Right renal cortex interstitium (tissue), 3 donors: Measurements from ENCODE around the gene RUNX2. TPM values are rescaled to one million over a fixed set of nuclear protein-coding genes. Genes with fewer than 3 reads are reported as not detected.
"Not testable (repeated sequence)": the region's sequence is repeated elsewhere in the genome, so short reads cannot be mapped to it uniquely, and the experiment has no call there.

ENCODE experiments used
- DNase-seq, 3 donors: peaks; one replicate each; pipeline ENCODE4 v3.0.0-alpha.2; 2013; ENCODE audit warnings: low read depth in 3 of 3, low spot score in 2 of 3
- polyA plus RNA-seq, 3 donors: library from polyadenylated mRNA; unstranded; fragments of 120-200 nt; gene quantifications; one replicate each; pipeline ENCODE4 v1.2.1, GENCODE V29; 2013; ENCODE audit not compliant: insufficient read length in 3 of 3

Gene RUNX2
- polyA plus RNA-seq, 3 donors: 2.0 to 3.1 (median 2.4) TPM

DNA sequence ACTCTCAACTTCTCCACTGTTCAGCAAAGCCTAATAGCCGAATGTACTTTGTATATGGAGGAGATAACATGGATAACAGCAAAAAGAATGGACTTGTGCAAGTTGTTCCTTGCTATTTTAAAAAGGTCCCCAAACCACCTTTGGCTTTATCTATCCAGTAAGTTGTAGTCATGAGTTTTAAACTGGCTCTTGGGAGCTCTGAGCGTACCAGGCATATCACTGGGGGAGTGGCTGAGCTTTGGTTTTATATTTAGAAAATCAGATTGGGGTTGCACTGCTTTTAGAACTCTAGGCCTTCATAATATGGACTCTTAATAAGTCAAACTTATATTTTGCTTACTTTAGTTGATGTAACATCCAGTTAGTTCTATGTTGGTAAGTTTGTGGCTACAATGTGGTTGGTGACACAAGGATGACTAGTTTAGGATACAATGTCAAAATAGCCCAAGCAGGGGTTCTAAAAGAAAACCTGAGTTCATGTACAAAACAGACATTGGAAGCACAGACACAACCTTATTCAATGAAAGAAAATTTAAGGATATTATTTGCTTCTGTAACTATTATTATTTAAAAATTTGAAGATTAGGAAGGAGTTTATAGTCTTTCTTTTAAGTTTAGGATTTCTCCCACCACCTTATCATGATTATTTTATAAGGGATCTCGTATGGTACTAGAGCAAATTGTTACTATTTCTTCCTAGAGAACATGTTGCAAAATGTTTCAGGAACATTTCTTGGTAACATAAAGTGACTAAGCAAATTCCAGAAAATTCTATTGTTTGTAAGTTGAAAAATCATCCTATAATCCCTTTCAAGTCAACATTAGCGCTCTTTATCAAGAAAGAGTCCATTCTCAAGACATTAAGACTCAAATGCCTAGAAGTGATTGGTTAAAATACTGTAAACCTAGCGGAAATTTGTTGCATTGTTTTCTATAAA, 215.4 kb downstream of the RUNX2 start:
- no peak for DNase-seq

DNA sequence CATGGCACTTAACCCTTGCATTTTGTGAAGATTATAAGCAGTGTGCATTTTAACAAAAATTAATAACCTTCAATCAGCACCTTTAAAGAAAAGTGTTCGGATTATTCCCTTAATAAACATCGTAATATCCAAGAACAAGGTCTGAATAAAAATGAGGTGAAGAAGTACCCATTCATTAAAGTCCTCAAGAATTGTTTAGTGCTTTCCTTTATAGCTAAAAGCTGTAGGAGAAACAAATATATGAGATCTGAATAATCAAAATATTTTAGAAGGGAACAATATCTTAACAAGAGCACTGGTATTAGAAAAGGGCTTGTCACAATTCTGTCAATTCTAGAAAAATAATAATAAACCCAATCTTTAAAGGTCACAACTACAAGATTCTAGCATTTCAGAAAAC, 217.3 kb downstream of the RUNX2 start:
- DNase-seq: no peak

DNA sequence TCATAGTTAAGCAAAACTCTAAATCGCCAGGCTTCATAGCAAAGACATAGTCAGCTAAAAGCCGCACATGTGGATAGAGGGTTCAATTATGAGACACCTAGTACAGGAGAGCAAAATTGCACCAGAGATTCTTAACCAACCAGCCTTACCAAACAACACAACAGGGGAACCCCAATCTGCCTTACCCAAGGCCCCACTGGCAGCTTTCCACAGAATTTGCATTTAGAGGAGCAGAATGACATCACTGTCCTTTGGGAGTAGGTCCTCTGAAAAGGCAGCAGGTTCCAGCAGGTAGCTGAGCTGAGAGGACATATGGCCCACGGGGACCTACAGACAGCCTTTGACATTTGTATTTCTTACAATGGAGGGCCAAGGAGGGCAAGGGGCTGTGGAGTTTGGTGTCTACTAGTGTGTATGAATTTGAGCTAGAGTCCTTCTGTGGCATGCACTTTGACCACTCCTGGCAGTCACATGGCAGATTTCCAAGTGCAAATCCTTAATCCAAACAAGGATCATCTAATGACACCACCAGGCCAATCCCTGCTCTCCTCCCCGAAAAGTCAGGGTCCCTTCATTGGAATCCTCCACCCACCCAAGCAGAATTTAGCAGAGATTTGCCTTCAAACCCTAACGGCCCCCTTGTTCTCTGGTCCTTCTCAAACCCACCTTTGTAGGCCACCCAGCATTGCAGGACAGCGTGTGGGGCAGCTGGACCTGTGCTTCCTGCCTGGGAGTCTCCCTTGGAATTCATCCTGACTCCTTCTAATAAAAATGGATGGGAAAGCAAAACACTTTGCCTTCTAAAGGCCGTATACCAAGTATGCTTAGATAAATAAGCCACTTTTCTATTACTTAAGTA, 220.8 kb downstream of the RUNX2 start:
- DNase-seq: no peak

DNA sequence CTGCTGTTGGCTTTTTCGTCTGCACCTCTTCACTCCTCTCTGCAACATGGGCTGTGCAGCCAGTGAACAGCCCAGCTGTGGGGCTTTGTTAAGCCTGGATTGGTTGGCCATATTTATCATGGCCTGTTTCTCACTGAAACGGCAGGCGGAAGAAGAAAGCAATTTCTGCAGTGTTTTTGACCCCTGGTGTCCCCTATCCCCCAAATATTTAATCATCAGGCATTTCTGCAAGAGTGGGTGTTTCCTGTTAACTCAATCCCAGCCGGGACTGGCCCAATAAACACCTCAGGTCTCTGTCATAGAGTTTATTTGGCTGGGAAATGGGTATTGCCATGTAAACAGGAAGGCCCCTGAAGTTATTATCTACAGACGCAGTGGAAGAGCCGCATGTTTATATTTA, 224.4 kb downstream of the RUNX2 start:
- no peak for DNase-seq

DNA sequence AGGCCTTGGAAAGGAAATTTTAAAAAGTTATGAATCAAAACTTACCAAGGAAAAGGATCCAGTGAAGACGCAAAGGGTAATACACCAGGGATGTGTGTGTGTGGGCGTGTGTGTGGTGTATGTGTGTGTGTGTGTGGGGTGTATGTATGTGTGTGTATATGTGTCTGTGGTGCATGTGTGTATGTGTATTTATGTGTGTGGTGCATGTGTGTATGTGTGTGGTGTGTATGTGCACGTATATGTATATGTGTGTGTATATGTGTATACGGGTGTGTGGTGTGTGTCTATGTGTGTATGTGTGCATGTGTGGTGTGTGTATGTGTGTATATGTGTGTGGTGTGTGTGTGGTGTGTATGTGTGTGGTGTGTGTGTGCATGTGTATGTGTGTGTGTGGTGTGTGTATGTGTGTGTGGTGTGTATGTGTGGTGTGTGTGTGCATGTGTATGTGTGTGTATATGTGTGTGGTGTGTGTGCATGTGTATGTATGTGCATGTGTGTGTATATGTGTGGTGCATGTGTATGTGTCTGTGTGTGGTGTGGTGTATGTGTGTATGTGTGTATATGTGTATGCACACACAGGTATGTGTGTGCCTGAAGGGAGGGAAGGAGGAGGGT, 225.7 kb downstream of the RUNX2 start:
- DNase-seq: no peak

DNA sequence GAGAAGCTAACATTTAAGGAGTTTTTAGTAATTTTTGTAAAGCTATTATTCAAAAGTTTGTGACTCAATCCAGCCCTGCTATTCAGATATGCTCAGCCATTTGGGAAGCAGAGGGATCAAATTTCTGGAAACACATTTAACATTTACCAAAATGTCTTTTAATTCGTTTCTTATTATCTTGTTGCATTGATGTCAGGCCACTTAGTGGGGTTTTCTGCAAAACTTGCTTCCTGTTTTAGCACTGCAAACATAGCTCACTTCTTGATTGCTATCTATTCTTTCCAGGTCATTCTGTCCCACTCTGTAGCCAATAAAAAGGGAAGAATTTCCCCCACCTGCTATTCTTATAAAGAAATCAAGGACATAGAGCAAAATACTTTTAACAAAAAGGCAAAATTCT, 226.5 kb downstream of the RUNX2 start:
- no peak for DNase-seq

DNA sequence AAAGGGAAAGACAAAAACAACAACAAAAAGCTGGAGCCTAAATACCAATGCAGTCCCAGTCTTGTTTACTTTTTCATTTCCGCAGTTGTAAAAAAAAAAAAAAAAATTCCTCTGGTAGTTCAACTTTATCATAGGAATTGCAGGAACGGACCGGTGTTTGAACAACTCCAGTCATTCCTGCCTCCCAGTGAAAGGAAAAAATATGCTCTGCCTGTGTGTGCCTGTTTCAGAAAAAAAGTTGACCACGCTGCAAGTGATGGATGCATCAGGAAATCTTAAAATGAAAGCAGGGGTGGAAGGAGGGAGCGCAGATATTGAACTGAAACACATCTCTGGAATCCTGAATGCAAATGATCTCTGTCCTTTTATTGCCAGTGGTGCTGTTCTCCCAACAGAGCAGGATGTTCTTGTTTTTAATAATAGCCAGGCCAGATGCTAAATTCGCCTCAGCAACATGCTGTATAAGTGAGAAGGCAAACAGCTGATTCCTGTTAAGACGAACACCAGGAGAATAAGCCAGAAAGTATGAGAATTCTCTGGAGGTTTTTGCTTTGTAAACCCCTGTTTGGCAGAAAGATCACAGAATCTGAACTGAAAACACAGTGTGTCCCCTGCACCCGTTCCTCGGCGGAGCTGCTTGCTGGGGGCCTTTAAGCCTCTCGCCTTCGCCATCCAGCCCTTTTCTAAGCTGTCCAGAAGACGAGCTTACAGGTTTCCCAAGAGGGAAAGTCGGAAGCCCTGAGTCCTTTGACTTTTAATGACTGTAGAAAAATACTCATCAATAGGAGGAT, 228.0 kb downstream of the RUNX2 start:
- DNase-seq: no peak

DNA sequence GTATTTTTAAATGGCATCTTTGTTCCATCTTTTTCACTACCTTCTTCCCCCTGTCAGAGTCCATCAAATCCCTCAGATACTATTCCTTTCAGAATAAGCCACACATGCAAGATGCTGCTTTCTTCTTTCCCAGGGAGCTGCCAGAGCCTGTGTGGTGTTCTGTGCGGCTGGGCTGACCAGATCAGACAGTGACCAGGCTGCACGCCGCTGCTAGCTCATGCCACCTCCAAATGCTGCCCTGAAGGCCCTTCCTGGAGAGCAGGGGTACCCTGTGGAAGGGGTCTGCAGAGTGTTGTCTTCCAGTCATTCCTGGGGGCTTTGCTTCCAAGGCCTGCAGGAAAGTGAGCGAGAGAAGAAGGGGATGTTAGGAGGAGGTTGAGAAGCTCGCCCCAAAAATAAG, 228.7 kb downstream of the RUNX2 start:
- DNase-seq: no peak

DNA sequence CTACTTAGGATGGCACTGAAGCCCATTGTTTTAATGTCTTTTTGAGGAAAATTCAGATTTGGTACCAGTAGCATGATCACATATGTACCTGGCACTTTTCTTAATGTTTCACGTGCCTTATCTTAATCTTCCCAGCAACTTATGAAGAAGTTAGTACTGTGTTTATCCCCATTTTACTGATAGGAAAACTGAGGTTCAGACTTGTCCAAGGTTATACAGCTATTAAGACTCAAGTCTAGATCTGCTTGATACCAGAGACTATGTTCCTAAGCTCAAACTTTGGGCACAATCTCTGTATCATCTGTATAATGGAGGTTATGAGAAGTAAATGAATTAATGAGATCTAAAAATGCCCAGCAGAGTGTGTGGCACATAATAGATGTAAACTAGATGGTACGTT, 229.3 kb downstream of the RUNX2 start:
- DNase-seq: no peak

DNA sequence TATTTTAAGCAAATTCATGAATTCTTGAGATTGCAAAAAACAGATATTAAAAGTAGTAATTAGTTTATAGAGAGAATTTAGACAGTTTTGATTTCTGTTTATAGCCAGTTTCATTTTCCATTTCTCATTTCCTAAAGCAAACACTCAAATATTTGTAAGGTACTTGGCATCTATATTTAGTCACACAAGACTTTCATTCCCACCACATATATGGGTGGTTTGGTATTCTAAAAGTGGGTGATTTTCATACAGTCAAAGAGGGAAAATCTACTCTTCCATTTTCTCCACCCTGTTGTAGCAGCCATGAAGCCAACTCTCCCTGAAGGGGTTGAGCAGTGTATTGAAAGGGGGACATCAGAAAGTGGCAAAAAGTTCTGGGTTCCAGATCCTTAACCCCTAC, 230.7 kb downstream of the RUNX2 start:
- DNase-seq: no peak

DNA sequence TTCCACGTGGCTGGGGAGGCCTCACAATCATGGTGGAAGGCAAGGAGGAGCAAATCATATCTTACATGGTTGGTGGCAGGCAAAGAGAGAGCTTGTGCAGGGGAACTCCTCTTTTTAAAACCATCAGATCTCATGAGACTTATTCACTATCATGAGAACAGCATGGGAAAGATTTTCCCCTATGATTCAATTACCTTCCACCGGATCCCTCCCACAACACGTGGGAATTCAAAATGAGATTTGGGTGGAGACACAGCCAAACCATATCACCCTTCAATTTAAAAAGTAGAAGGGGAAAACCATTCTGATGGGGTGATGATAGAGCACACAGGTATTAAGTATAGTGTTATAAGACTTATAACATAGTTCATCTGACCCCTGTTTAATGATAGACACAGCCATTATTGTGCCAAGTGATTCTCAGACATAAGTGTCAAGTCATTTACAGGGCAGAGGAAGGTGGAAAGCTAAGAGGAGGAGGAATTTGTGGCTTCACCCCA, 232.2 kb downstream of the RUNX2 start:
- DNase-seq: not testable (repeated sequence)

DNA sequence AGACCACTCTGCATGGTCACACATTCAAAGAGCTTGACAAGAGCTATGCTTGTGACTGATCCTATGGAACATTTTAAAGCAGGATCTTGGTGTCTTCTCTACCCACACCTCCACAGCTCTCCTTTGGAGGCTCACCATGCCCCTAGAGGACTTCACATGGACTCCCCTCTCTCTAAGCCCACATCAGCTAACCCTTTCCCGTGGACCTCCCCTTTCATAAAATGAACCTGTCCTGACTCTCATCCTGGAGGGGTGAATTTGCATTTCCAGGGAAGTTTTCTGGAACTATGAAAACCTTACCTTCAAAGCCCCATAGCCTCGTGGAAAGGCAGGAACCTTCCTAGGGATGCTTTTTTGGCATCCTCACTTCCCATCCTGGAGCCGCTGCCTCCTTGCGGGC, 234.0 kb downstream of the RUNX2 start:
- DNase-seq: no peak

DNA sequence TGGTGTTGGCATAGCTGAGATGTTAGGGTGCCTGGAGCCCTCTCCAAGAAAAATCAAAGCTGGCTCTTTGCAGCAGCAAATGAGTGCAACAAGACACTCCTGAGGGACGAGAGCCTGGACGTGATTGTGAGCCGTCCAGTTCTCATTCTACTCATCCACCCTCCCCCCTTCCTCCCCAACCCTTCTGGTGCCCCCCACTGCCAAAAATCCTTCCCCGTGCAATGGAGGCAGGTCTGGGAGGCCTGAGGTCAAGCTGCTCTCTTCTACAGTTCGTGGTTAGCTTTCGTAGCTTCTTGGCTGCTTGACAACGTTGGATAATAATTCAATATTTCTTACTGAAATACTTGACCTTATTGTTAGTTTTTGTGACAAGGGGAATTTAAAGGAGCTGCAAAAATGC, 234.9 kb downstream of the RUNX2 start:
- DNase-seq: no peak

DNA sequence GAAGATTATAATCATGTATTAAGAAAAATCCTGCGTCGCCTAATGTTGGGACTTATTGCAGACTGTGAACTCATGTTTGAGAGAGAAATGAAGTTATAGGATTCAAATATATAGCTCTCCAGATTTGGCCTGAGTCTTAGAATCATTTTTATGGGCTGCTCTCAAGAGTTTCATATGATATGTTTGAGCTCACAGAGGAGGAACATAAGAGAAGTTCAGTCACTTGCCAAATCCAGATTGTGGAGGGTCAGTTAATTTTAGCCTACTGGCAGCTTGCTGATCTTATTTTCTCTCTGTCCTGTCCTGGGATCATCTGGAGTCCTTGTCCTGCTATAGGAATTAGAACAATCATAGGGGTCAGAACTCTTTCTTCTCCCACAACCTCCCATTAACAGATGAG, 235.7 kb downstream of the RUNX2 start:
- DNase-seq: no peak

DNA sequence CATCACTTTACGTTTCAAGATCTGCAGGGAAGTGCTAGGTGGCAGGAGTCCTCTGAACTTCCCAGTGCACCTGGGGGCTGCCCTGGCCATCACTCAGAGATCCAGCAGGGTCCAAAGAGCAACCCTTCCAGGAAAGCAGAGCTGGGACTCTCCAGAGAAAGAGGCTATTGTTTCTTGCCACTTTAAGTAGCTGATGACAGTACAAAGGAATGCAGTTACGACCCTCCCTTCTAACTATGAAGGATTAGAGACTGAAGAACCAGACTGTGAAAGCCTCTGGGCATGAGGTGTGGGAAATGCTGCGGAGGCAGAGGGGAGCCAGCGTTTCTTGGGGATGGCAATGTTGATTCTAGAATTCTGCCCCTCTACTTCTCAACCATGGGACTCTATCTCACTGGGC, 238.8 kb downstream of the RUNX2 start:
- no peak for DNase-seq

DNA sequence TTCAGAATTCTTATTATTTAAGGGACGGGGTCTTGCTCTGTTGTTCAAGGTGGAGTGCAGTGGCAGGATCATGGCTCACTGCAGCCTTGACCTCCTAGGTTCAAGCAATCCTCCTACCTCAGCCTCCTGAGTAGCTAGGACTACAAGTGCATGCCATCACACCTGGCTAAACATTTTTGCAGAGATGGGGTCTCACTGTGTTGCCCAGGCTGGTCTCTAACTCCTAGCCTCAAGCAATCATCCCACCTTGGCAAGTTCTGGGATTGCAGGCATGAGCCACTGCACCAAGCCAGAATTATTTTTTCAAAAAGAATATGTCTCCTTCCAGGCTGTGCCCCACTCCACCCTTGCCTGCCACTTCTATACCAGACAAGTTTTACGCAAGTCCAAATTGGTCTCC, 239.7 kb downstream of the RUNX2 start:
- DNase-seq: no peak

DNA sequence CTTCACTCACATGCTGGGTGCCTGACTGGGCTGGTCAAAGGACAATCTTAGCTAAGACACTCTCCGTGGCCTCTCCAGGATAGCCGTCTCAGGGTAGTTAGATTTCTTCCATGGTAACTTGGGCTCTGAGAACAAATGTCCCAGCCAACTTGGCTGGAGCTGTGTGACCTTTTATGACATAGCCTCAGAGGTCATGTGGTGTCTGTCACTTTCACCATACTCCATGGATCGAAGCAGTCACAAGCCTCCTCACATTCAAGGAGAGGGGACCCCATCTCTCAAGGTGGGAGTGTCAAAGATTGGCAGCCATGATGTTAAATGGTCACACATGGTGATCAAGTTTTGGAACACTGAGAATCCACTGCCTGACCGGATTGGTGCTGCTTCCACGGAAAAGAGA, 240.5 kb downstream of the RUNX2 start:
- DNase-seq: no peak

DNA sequence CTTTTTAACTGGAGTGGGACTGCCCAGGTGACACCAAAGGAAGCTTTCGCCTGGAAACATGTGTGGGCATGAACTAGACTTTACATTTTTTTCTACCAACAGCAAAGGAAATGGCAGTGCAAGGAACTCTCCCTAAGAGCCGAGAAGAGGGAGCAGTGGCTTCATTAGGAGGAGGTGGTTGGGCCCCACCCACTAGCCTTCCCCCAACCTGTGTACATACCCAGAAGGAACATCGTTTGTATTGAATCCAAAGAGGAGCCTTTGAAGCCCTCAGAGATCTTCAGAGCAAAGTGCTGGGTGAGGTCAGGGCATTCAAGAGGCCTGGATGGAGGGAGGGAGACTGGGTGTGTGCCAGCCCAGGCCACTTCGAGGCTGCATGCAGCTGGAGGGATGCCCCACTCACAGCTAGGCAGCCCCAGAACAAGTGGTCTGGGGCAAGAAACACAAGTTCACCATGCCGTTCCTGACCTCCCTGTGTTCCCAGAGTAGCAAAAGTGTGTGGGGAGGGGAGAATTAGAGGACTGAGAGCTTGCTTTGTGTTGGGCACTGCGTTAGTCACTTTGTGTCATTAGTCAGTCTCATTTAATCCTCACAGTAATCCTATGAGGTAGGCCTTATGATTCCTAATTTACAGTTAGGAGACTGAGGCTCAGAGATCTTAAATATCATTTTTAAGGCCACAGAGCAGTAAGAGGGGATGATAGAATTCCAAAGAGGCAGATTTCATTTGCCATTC, 241.2 kb downstream of the RUNX2 start:
- no peak for DNase-seq

DNA sequence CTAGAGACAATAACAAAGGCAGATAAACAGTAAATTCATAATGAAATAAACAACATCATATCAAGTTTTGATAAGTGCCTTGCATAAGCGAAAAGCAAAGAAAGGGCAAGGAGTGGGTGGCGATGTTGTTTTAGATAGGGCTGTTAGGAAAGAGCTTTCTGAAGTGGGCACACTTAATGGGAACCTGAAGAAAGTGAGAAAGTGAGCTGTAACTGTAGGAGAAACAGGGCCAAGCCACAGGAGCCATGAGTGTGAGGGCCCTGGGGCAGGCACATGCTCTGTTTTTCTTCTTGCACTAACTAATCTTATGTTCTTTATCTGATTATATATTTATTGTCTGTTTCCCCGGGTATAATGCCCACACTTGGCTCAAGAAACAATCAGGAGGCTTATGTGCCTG, 243.0 kb downstream of the RUNX2 start:
- no peak for DNase-seq

DNA sequence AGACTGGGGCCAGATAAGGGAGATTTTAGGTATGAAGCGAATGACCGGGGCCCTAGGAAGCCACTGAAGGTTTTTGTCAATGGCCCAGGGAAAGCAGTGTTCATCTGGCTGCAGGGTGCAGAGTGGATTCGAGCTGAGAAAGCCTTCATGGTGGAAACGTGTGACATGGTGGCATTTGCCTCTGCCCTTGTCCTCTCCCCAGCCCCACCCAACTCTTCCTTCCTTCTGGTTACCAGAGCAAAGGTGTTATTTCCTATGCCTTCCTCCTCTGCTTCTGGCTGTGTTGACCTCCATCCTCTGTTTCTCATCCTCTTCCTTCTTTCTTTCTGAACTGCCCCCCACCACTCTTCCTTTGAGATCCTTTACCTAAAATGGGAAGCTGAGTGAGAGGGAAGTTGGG, 244.7 kb downstream of the RUNX2 start:
- DNase-seq: no peak
